DND-41 (cell line): ENCODE measurements around the gene NXN.

Experiments
- EZH2 ChIP-seq: IDR thresholded peaks from 3 replicates; pipeline ENCODE4 v1.6.1; 2012; ENCODE audit warnings: borderline replicate concordance, low read depth, mild to moderate bottlenecking, moderate library complexity, low read length, inconsistent platforms; ENCODE audit not compliant: severe bottlenecking
- TF ChIP-seq, protein P1 (sequence below): IDR thresholded peaks from 2 replicates; pipeline ENCODE4 v1.5.1; 2012; ENCODE audit warnings: borderline replicate concordance, low read length, moderate library complexity, mild to moderate bottlenecking; ENCODE audit not compliant: poor library complexity, severe bottlenecking; ENCODE audit errors: extremely low read depth

DNA sequence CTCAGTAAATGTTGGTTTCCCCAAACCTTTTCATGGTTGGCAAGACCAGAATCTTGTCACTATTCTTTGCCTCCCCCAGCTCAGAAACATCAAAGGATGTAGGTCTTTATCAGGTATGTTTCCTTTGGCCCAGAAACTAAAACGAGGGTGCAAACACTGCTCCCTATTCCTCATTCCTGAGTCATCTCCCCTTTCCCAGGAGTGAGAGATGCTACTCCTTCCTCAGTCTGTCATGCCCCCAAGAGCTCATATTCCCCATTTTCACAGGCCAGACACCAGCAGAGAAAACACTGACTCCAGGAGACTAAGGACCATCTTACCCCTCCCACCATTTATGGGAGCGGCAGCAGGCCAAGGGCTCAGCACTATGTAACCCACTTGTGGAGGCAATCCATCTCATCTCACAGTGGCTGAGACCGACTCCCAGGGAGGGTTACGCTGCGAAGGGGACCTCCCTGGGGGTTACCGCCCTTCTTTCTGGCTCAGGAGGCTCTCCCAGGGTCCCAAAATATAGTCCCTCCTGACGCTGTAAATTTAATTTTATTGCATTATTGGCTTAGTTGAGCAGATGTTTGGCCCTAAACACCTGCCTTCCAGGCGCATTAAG is 229.0 kb downstream of the NXN start:
- TF ChIP-seq, protein P1, sequence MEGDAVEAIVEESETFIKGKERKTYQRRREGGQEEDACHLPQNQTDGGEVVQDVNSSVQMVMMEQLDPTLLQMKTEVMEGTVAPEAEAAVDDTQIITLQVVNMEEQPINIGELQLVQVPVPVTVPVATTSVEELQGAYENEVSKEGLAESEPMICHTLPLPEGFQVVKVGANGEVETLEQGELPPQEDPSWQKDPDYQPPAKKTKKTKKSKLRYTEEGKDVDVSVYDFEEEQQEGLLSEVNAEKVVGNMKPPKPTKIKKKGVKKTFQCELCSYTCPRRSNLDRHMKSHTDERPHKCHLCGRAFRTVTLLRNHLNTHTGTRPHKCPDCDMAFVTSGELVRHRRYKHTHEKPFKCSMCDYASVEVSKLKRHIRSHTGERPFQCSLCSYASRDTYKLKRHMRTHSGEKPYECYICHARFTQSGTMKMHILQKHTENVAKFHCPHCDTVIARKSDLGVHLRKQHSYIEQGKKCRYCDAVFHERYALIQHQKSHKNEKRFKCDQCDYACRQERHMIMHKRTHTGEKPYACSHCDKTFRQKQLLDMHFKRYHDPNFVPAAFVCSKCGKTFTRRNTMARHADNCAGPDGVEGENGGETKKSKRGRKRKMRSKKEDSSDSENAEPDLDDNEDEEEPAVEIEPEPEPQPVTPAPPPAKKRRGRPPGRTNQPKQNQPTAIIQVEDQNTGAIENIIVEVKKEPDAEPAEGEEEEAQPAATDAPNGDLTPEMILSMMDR = no peak
- no peak for TF ChIP-seq EZH2
